Prostate gland (tissue), 2 donors: ENCODE results near the gene ITPKB. TPM values are rescaled to one million over a fixed set of nuclear protein-coding genes. Genes with fewer than 3 reads are reported as not detected.

Experiments
- DNase-seq: peaks from one replicate; pipeline ENCODE4 v3.0.0-alpha.2; 2019; ENCODE audit warnings: low spot score
- H3K27ac ChIP-seq, 2 donors: fragments of 200-600 bp; sonication (generic); 2 replicates each; pipeline ENCODE4 v1.5.1; 2017 to 2019
- H3K27me3 ChIP-seq: fragments of 200-600 bp; sonication (generic); replicated peaks from 2 replicates; pipeline ENCODE4 v1.5.1; 2019; ENCODE audit not compliant: insufficient read depth
- H3K36me3 ChIP-seq, 2 donors: fragments of 200-600 bp; sonication (generic); 1 replicate in 1 of 2; 2 replicates in 1 of 2; pipeline versions ENCODE4 v1.5.1 to v1.8.1; 2017 to 2019
- H3K4me1 ChIP-seq: fragments of 200-600 bp; sonication (generic); replicated peaks from 2 replicates; pipeline ENCODE4 v1.5.1; 2019
- H3K4me3 ChIP-seq, 2 donors: fragments of 200-600 bp; sonication (generic); 2 replicates each; pipeline ENCODE4 v1.5.1; 2017 to 2019
- H3K9me3 ChIP-seq: fragments of 200-600 bp; sonication (generic); 2 replicates; pipeline ENCODE4 v1.5.1; 2017
- CTCF ChIP-seq, 4 experiments: fragments of 200-600 bp in 2 of 4; fragments of 450-650 bp in 2 of 4; sonication (generic) in 2 of 4; IDR thresholded peaks; 1 replicate in 3 of 4; 2 replicates in 1 of 4; pipeline ENCODE4 v1.5.1; 2016 to 2019; ENCODE audit warnings: antibody characterized with exemption in 4 of 4, mild to moderate bottlenecking in 2 of 4, moderate library complexity in 2 of 4
- POLR2A ChIP-seq: fragments of 450-650 bp; IDR thresholded peaks from one replicate; pipeline ENCODE4 v1.6.1; 2016; ENCODE audit warnings: antibody characterized with exemption, mild to moderate bottlenecking
- POLR2AphosphoS5 ChIP-seq: sonication (generic); formaldehyde crosslinking; IDR thresholded peaks from one replicate; pipeline ENCODE4 v1.6.1; 2017; ENCODE audit warnings: antibody characterized with exemption
- WGBS: methylation state at CpG from one replicate; pipeline ENCODE4 v1.1.5; 2018; 5-methylcytosine and 5-hydroxymethylcytosine counted together
- intact Hi-C: fragments of 100-400 bp; cut with DNase I; formaldehyde crosslinking; loops from one replicate; pipeline ENCODE4 v1.14.2; 2022
- total RNA-seq, 2 donors: library from RNA; depleted of rRNA; stranded (reverse); fragments of >200 nt; gene quantifications; one replicate each; pipeline ENCODE4 v1.1.0, GENCODE V29; 2016

Gene ITPKB
- total RNA-seq, 2 donors from 2014 or later = 47.5 to 49.2 TPM

- TF ChIP-seq POLR2A (no peak), CTCF (IDR thresholded peaks at IDR 0.05) (no peak), POLR2AphosphoS5 (no peak)
- Histone ChIP-seq H3K27me3 (no peaks in the 10 kb centered on the region), H3K27ac (no peak overlapping the region), H3K9me3 (no peaks in the 10 kb centered on the region), H3K4me3 (no peak overlapping the region), H3K36me3 (no peaks in the 10 kb centered on the region), H3K4me1 (no peaks in the 10 kb centered on the region)
- intact Hi-C loops = no loop called here
- WGBS = 31% methylated on average over 1 of the region's 1 CpG
- DNase-seq = no peak
Observed at GRCh38 chr1:226761322-226761721, 22.2 kb upstream of the ITPKB start.

GRCh38 chr1:226754793-226755533 is 15.9 kb upstream of the ITPKB start:
- intact Hi-C loops = no loop called here
- H3K27me3 ChIP-seq = no peaks in the 10 kb centered on the region
- no peak overlapping the region for H3K4me3 ChIP-seq
- TF ChIP-seq POLR2AphosphoS5 (no peak), POLR2A (no peak), CTCF (IDR thresholded peaks at IDR 0.05) (no peak)
- H3K4me1 ChIP-seq = no peaks in the 10 kb centered on the region
- no peak overlapping the region for H3K27ac ChIP-seq
- DNase-seq = no peak
- 87% methylated on average over 9 of the region's 9 CpGs for WGBS
- H3K9me3 ChIP-seq = no peaks in the 10 kb centered on the region
- no peaks in the 10 kb centered on the region for H3K36me3 ChIP-seq

- H3K4me3 ChIP-seq = no peak overlapping the region
- H3K27me3 ChIP-seq = no peaks in the 10 kb centered on the region
- intact Hi-C loops = no loop called here
- no peaks in the 10 kb centered on the region for H3K9me3 ChIP-seq
- TF ChIP-seq POLR2AphosphoS5 (no peak), POLR2A (no peak), CTCF (IDR thresholded peaks at IDR 0.05) (no peak)
- no peaks in the 10 kb centered on the region for H3K36me3 ChIP-seq
- H3K4me1 ChIP-seq = no peaks in the 10 kb centered on the region
- WGBS = 97% methylated on average over 7 of the region's 7 CpGs
- no peak overlapping the region for H3K27ac ChIP-seq
- no peak for DNase-seq
Observed at GRCh38 chr1:226754097-226754496, 15.0 kb upstream of the ITPKB start.

GRCh38 chr1:226751703-226752102 is 12.6 kb upstream of the ITPKB start:
- Histone ChIP-seq H3K4me3 (no peak overlapping the region), H3K4me1 (no peaks in the 10 kb centered on the region), H3K9me3 (no peaks in the 10 kb centered on the region), H3K27me3 (no peaks in the 10 kb centered on the region), H3K27ac (no peak overlapping the region), H3K36me3 (no peaks in the 10 kb centered on the region)
- intact Hi-C loops = no loop called here
- TF ChIP-seq POLR2AphosphoS5 = no peak
- TF ChIP-seq CTCF (IDR thresholded peaks at IDR 0.05) = no peak
- no peak for TF ChIP-seq POLR2A
- WGBS = 57% methylated on average over 3 of the region's 3 CpGs
- DNase-seq = no peak

GRCh38 chr1:226751214-226751613 is 12.1 kb upstream of the ITPKB start:
- Histone ChIP-seq H3K27me3 (no peaks in the 10 kb centered on the region), H3K36me3 (no peaks in the 10 kb centered on the region), H3K27ac (no peak overlapping the region), H3K9me3 (no peaks in the 10 kb centered on the region), H3K4me3 (no peak overlapping the region), H3K4me1 (no peaks in the 10 kb centered on the region)
- 97% methylated on average over 2 of the region's 2 CpGs for WGBS
- TF ChIP-seq POLR2A = no peak
- no peak for TF ChIP-seq POLR2AphosphoS5
- no peak for TF ChIP-seq CTCF (IDR thresholded peaks at IDR 0.05)
- intact Hi-C loops = no loop called here
- DNase-seq = no peak
